Esophagus muscularis mucosa (tissue), 4 donors: ENCODE measurements around the gene BANF1.

ENCODE experiments used
- CTCF ChIP-seq, 3 experiments: fragments of 200-600 bp in 2 of 3; fragments of 450-650 bp in 1 of 3; sonication (generic) in 2 of 3; IDR thresholded peaks; one replicate each; pipeline ENCODE4 v1.5.1; 2017 to 2019; ENCODE audit warnings: antibody characterized with exemption in 3 of 3, mild to moderate bottlenecking in 2 of 3, moderate library complexity in 1 of 3
- EP300 ChIP-seq: sonication (generic); formaldehyde crosslinking; IDR thresholded peaks from one replicate; pipeline ENCODE4 v1.6.1; 2017; ENCODE audit warnings: antibody characterized with exemption
- POLR2A ChIP-seq: fragments of 450-650 bp; IDR thresholded peaks from one replicate; pipeline ENCODE4 v1.6.1; 2017; ENCODE audit warnings: antibody characterized with exemption, moderate library complexity, mild to moderate bottlenecking, low read depth

GRCh38 chr11:65981972-65982823, 20.1 kb upstream of the BANF1 start:
- no peak for TF ChIP-seq CTCF (IDR thresholded peaks at IDR 0.05)
- TF ChIP-seq POLR2A: no peak
- TF ChIP-seq EP300: no peak
